Measurements from ENCODE around the gene ITGB8.
"Not testable (repeated sequence)": the region's sequence is repeated elsewhere in the genome, so short reads cannot be mapped to it uniquely, and the experiment has no call there.

ITGB8 gene

GRCh38 chr7:20330239-20330927 is at the start of gene ITGB8:
Gene ITGB8 (plus strand): TSS chr7:20330900. CDS start chr7:20331807, 907 bp downstream.
- DNase-seq (ENCODE audit: low spot score): peak; percentile 65

- DNase-seq (ENCODE audit: low spot score): no peak
Observed at GRCh38 chr7:20282959-20283358, 47.7 kb upstream of the ITGB8 start.

- no peak for DNase-seq (ENCODE audit: low spot score)
Observed at GRCh38 chr7:20283385-20283784, 47.3 kb upstream of the ITGB8 start.

- no peak for DNase-seq (ENCODE audit: low spot score)
Observed at GRCh38 chr7:20284003-20284770, 46.5 kb upstream of the ITGB8 start.

- DNase-seq (ENCODE audit: low spot score): no peak
Observed at GRCh38 chr7:20284771-20285143, 45.9 kb upstream of the ITGB8 start.

- no peak for DNase-seq (ENCODE audit: low spot score)
Observed at GRCh38 chr7:20287317-20287716, 43.4 kb upstream of the ITGB8 start.

GRCh38 chr7:20288036-20288435 is 42.7 kb upstream of the ITGB8 start:
- no peak for DNase-seq (ENCODE audit: low spot score)

- DNase-seq (ENCODE audit: low spot score): no peak
Observed at GRCh38 chr7:20290505-20291111, 40.1 kb upstream of the ITGB8 start.

GRCh38 chr7:20293336-20293735 is 37.4 kb upstream of the ITGB8 start:
- DNase-seq (ENCODE audit: low spot score): no peak

GRCh38 chr7:20296444-20296843 is 34.3 kb upstream of the ITGB8 start:
- DNase-seq (ENCODE audit: low spot score): no peak

- DNase-seq (ENCODE audit: low spot score): no peak
Observed at GRCh38 chr7:20296901-20297300, 33.8 kb upstream of the ITGB8 start.

GRCh38 chr7:20298486-20298901 is 32.2 kb upstream of the ITGB8 start:
- no peak for DNase-seq (ENCODE audit: low spot score)

GRCh38 chr7:20299145-20299544 is 31.6 kb upstream of the ITGB8 start:
- no peak for DNase-seq (ENCODE audit: low spot score)

GRCh38 chr7:20299647-20300312 is 30.9 kb upstream of the ITGB8 start:
- no peak for DNase-seq (ENCODE audit: low spot score)

- DNase-seq (ENCODE audit: low spot score): peak; percentile 37
Observed at GRCh38 chr7:20301311-20301939, 29.3 kb upstream of the ITGB8 start.

- not testable (repeated sequence) for DNase-seq (ENCODE audit: low spot score)
Observed at GRCh38 chr7:20302300-20302699, 28.4 kb upstream of the ITGB8 start.

GRCh38 chr7:20302891-20303290 is 27.8 kb upstream of the ITGB8 start:
- DNase-seq (ENCODE audit: low spot score): no peak

GRCh38 chr7:20304366-20304765 is 26.3 kb upstream of the ITGB8 start:
- no peak for DNase-seq (ENCODE audit: low spot score)

GRCh38 chr7:20305726-20306125 is 25.0 kb upstream of the ITGB8 start:
- DNase-seq (ENCODE audit: low spot score): no peak

- DNase-seq (ENCODE audit: low spot score): no peak
Observed at GRCh38 chr7:20306180-20306946, 24.3 kb upstream of the ITGB8 start.

- no peak for DNase-seq (ENCODE audit: low spot score)
Observed at GRCh38 chr7:20307119-20307518, 23.6 kb upstream of the ITGB8 start.
